Adipocyte (in vitro differentiated cells): ENCODE results near the gene WDHD1.
A peak's percentile ranks its signal among the peaks of the same experiment; 100 is the strongest.
"Not testable (repeated sequence)": the region's sequence is repeated elsewhere in the genome, so short reads cannot be mapped to it uniquely, and the experiment has no call there.

Source experiments
- DNase-seq: peaks from one replicate; pipeline ENCODE4 v3.0.0-alpha.2; 2015; ENCODE audit warnings: low read depth
- H3K27me3 ChIP-seq: replicated peaks from 2 replicates; pipeline ENCODE4 v1.7.0; 2013; ENCODE audit warnings: mild to moderate bottlenecking, low read length, moderate library complexity; ENCODE audit not compliant: control insufficient read depth, insufficient read depth
- H3K36me3 ChIP-seq: 2 replicates; pipeline ENCODE4 v1.7.0; 2013; ENCODE audit warnings: low read length, mild to moderate bottlenecking, moderate library complexity; ENCODE audit not compliant: control insufficient read depth, insufficient read depth, severe bottlenecking
- H3K4me1 ChIP-seq: 2 replicates; pipeline ENCODE4 v1.7.0; 2013; ENCODE audit warnings: mild to moderate bottlenecking, low read length, moderate library complexity; ENCODE audit not compliant: control insufficient read depth, insufficient read depth
- H3K4me3 ChIP-seq: 2 replicates; pipeline ENCODE4 v1.7.0; 2013; ENCODE audit warnings: mild to moderate bottlenecking, low read length, moderate library complexity
- H3K9ac ChIP-seq: 2 replicates; pipeline ENCODE4 v1.7.0; 2013; ENCODE audit warnings: mild to moderate bottlenecking, low read length, moderate library complexity
- H3K9me3 ChIP-seq: 2 replicates; pipeline ENCODE4 v1.7.0; 2013; ENCODE audit warnings: mild to moderate bottlenecking, low read length, moderate library complexity; ENCODE audit not compliant: control insufficient read depth

The WDHD1 gene

GRCh38 chr14:54931101-54931500 lies 95.8 kb downstream of the WDHD1 start:
- H3K36me3 ChIP-seq, result no peaks in the 10 kb centered on the region
- no peak overlapping the region for H3K4me3 ChIP-seq
- no peaks in the 10 kb centered on the region for H3K27me3 ChIP-seq
- H3K4me1 ChIP-seq, result no peaks in the 10 kb centered on the region
- no peak overlapping the region for H3K9ac ChIP-seq
- no peak for DNase-seq
- no peaks in the 10 kb centered on the region for H3K9me3 ChIP-seq

GRCh38 chr14:54929556-54929955 lies 97.3 kb downstream of the WDHD1 start:
- Histone ChIP-seq H3K9ac (no peak overlapping the region), H3K4me1 (no peaks in the 10 kb centered on the region), H3K4me3 (no peak overlapping the region), H3K9me3 (no peaks in the 10 kb centered on the region), H3K36me3 (no peaks in the 10 kb centered on the region), H3K27me3 (no peaks in the 10 kb centered on the region)
- DNase-seq, result no peak

- no peaks in the 10 kb centered on the region for H3K36me3 ChIP-seq
- no peaks in the 10 kb centered on the region for H3K4me1 ChIP-seq
- no peak overlapping the region for H3K4me3 ChIP-seq
- H3K27me3 ChIP-seq, result no peaks in the 10 kb centered on the region
- DNase-seq, result no peak
- no peak overlapping the region for H3K9ac ChIP-seq
- no peaks in the 10 kb centered on the region for H3K9me3 ChIP-seq
Observed at GRCh38 chr14:54928216-54928615, 98.7 kb downstream of the WDHD1 start.

GRCh38 chr14:54927551-54927950 lies 99.3 kb downstream of the WDHD1 start:
- H3K36me3 ChIP-seq, result no peaks in the 10 kb centered on the region
- H3K9ac ChIP-seq, result no peak overlapping the region
- no peak overlapping the region for H3K4me3 ChIP-seq
- no peaks in the 10 kb centered on the region for H3K4me1 ChIP-seq
- H3K27me3 ChIP-seq, result no peaks in the 10 kb centered on the region
- DNase-seq, result no peak
- H3K9me3 ChIP-seq, result no peaks in the 10 kb centered on the region

- not testable (repeated sequence) for DNase-seq, H3K9ac ChIP-seq, H3K36me3 ChIP-seq, H3K9me3 ChIP-seq, H3K27me3 ChIP-seq, H3K4me1 ChIP-seq, H3K4me3 ChIP-seq
Observed at GRCh38 chr14:54926570-54926969, 100.3 kb downstream of the WDHD1 start.

GRCh38 chr14:54922598-54922997 lies 104.3 kb downstream of the WDHD1 start:
- no peaks in the 10 kb centered on the region for H3K27me3 ChIP-seq
- H3K9ac ChIP-seq, result no peak overlapping the region
- peak; percentile 29 for DNase-seq
- no peak overlapping the region for H3K4me3 ChIP-seq
- no peaks in the 10 kb centered on the region for H3K9me3 ChIP-seq
- H3K4me1 ChIP-seq, result no peaks in the 10 kb centered on the region
- no peaks in the 10 kb centered on the region for H3K36me3 ChIP-seq

GRCh38 chr14:54920052-54920451 lies 106.8 kb downstream of the WDHD1 start:
- no peak for DNase-seq
- H3K36me3 ChIP-seq, result no peaks in the 10 kb centered on the region

GRCh38 chr14:54919330-54919729 lies 107.6 kb downstream of the WDHD1 start:
- H3K4me1 ChIP-seq, result no peaks in the 10 kb centered on the region
- no peaks in the 10 kb centered on the region for H3K9me3 ChIP-seq
- no peaks in the 10 kb centered on the region for H3K27me3 ChIP-seq
- no peak overlapping the region for H3K9ac ChIP-seq
- H3K4me3 ChIP-seq, result no peak overlapping the region
- no peaks in the 10 kb centered on the region for H3K36me3 ChIP-seq
- DNase-seq, result no peak

More at GRCh38 chr14:54920052-54920451, 106.8 kb downstream of the WDHD1 start:
- no peak overlapping the region for H3K9ac ChIP-seq
- H3K27me3 ChIP-seq, result no peaks in the 10 kb centered on the region
- H3K4me3 ChIP-seq, result no peak overlapping the region
- H3K9me3 ChIP-seq, result no peaks in the 10 kb centered on the region
- H3K4me1 ChIP-seq, result no peaks in the 10 kb centered on the region

GRCh38 chr14:54918427-54918826 lies 108.5 kb downstream of the WDHD1 start:
- no peaks in the 10 kb centered on the region for H3K27me3 ChIP-seq
- H3K36me3 ChIP-seq, result no peaks in the 10 kb centered on the region
- H3K4me1 ChIP-seq, result no peaks in the 10 kb centered on the region
- no peak overlapping the region for H3K4me3 ChIP-seq
- H3K9ac ChIP-seq, result no peak overlapping the region
- no peaks in the 10 kb centered on the region for H3K9me3 ChIP-seq
- no peak for DNase-seq

- Histone ChIP-seq H3K36me3 (no peaks in the 10 kb centered on the region), H3K27me3 (no peaks in the 10 kb centered on the region), H3K4me1 (peaks cover 10% of the 10 kb centered on the region), H3K9me3 (no peaks in the 10 kb centered on the region), H3K9ac (no peak overlapping the region), H3K4me3 (no peak overlapping the region)
- DNase-seq, result no peak
Observed at GRCh38 chr14:54916101-54916500, 110.8 kb downstream of the WDHD1 start.

GRCh38 chr14:54909817-54910558 lies 116.9 kb downstream of the WDHD1 start:
- Histone ChIP-seq H3K36me3 (no peaks in the 10 kb centered on the region), H3K27me3 (no peaks in the 10 kb centered on the region), H3K9me3 (no peaks in the 10 kb centered on the region)

GRCh38 chr14:54908973-54909372 lies 117.9 kb downstream of the WDHD1 start:
- not testable (repeated sequence) for DNase-seq

More at GRCh38 chr14:54909817-54910558, 116.9 kb downstream of the WDHD1 start:
- DNase-seq, result no peak
- Histone ChIP-seq H3K4me1 (peaks cover 10% of the 10 kb centered on the region), H3K9ac (no peak overlapping the region), H3K4me3 (no peak overlapping the region)

More at GRCh38 chr14:54908973-54909372, 117.9 kb downstream of the WDHD1 start:
- not testable (repeated sequence) for H3K4me3 ChIP-seq, H3K9ac ChIP-seq, H3K9me3 ChIP-seq, H3K27me3 ChIP-seq, H3K36me3 ChIP-seq
- H3K4me1 ChIP-seq, result peaks cover 10% of the 10 kb centered on the region
